ENCODE results near the gene WNT2B.
"Not testable (repeated sequence)": the region's sequence is repeated elsewhere in the genome, so short reads cannot be mapped to it uniquely, and the experiment has no call there.

DNA sequence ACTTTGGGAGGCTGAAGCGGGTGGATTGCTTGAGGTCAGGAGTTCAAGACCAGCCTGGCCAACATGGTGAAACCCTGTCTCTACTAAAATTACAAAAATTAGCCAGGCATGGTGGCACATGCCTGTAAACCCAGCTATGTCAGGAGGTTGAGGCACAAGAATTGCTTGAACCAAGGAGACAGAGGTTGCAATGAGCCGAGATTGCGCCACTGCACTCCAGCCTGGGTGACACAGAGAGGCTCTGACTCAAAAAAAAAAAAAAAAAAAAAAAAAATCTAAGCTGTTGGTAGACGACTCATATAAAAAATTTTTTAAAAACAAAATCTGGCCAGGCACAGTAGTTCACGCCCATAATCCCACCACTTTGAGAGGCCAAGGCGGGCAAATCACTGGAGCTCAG lies 21.1 kb upstream of the WNT2B start:
- TF ChIP-seq, protein P1, sequence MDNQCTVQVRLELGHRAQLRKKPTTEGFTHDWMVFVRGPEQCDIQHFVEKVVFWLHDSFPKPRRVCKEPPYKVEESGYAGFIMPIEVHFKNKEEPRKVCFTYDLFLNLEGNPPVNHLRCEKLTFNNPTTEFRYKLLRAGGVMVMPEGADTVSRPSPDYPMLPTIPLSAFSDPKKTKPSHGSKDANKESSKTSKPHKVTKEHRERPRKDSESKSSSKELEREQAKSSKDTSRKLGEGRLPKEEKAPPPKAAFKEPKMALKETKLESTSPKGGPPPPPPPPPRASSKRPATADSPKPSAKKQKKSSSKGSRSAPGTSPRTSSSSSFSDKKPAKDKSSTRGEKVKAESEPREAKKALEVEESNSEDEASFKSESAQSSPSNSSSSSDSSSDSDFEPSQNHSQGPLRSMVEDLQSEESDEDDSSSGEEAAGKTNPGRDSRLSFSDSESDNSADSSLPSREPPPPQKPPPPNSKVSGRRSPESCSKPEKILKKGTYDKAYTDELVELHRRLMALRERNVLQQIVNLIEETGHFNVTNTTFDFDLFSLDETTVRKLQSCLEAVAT (IDR thresholded peaks at IDR 0.05), result not testable (repeated sequence)
- TF ChIP-seq, protein P2, sequence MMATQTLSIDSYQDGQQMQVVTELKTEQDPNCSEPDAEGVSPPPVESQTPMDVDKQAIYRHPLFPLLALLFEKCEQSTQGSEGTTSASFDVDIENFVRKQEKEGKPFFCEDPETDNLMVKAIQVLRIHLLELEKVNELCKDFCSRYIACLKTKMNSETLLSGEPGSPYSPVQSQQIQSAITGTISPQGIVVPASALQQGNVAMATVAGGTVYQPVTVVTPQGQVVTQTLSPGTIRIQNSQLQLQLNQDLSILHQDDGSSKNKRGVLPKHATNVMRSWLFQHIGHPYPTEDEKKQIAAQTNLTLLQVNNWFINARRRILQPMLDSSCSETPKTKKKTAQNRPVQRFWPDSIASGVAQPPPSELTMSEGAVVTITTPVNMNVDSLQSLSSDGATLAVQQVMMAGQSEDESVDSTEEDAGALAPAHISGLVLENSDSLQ (IDR thresholded peaks at IDR 0.05), result not testable (repeated sequence)
- TF ChIP-seq EZH2 (IDR thresholded peaks at IDR 0.05; ENCODE audit: borderline replicate concordance, control insufficient read depth, low read depth, low read length); YY1 (IDR thresholded peaks at IDR 0.05; ENCODE audit: low read depth, low read length); RB1 (IDR thresholded peaks at IDR 0.05; ENCODE audit: borderline replicate concordance); POLR2A (IDR thresholded peaks at IDR 0.05; ENCODE audit: low read depth, low read length); EP300 (IDR thresholded peaks at IDR 0.05; ENCODE audit: borderline replicate concordance in 1 of 2, control insufficient read depth in 1 of 2, low read depth in 2 of 2, low read length in 2 of 2): not testable (repeated sequence)
- TF ChIP-seq, protein P3, sequence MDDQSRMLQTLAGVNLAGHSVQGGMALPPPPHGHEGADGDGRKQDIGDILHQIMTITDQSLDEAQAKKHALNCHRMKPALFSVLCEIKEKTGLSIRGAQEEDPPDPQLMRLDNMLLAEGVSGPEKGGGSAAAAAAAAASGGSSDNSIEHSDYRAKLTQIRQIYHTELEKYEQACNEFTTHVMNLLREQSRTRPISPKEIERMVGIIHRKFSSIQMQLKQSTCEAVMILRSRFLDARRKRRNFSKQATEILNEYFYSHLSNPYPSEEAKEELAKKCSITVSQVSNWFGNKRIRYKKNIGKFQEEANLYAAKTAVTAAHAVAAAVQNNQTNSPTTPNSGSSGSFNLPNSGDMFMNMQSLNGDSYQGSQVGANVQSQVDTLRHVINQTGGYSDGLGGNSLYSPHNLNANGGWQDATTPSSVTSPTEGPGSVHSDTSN (IDR thresholded peaks at IDR 0.05; ENCODE audit: insufficient replicate concordance, low read depth, low read length), result not testable (repeated sequence)
